SIG-M5 treated with dmso at 0.1 percent for 504 hours (cell line): ENCODE measurements around the gene TCFL5.

Experiments used
- DNase-seq: peaks from one replicate; lab custom pipeline; 2025; ENCODE audit not compliant: unreplicated experiment; lab: John Stamatoyannopoulos, UW

TCFL5 gene

GRCh38 chr20:62861726-62862336, at the start of gene TCFL5:
Gene TCFL5 (minus strand): TSS chr20:62861822. CDS start chr20:62861670, 152 bp downstream.
- DNase-seq = peak; percentile 87

GRCh38 chr20:62910777-62911497, 49.3 kb upstream of the TCFL5 start:
- no peak for DNase-seq

- DNase-seq = no peak
Measured at GRCh38 chr20:62910217-62910766, 48.7 kb upstream of the TCFL5 start.

GRCh38 chr20:62908971-62909791, 47.6 kb upstream of the TCFL5 start:
- DNase-seq = no peak

GRCh38 chr20:62907384-62908317, 46.0 kb upstream of the TCFL5 start:
- DNase-seq = no peak

GRCh38 chr20:62906647-62907375, 45.2 kb upstream of the TCFL5 start:
- no peak for DNase-seq

GRCh38 chr20:62906209-62906608, 44.6 kb upstream of the TCFL5 start:
- no peak for DNase-seq

- no peak for DNase-seq
Measured at GRCh38 chr20:62905536-62906117, 44.0 kb upstream of the TCFL5 start.

GRCh38 chr20:62902926-62903615, 41.4 kb upstream of the TCFL5 start:
- DNase-seq = no peak

- DNase-seq = no peak
Measured at GRCh38 chr20:62901891-62902290, 40.3 kb upstream of the TCFL5 start.

- DNase-seq = peak; percentile 78
Measured at GRCh38 chr20:62900692-62901584, 39.3 kb upstream of the TCFL5 start.

GRCh38 chr20:62900052-62900691, 38.5 kb upstream of the TCFL5 start:
- DNase-seq = peak; percentile 71

GRCh38 chr20:62899633-62900051, 38.0 kb upstream of the TCFL5 start:
- DNase-seq = no peak

- DNase-seq = no peak
Measured at GRCh38 chr20:62898970-62899632, 37.5 kb upstream of the TCFL5 start.

- no peak for DNase-seq
Measured at GRCh38 chr20:62898093-62898964, 36.7 kb upstream of the TCFL5 start.

GRCh38 chr20:62897666-62898065, 36.0 kb upstream of the TCFL5 start:
- DNase-seq = no peak
